ENCODE data around the gene SRBD1.

SRBD1 gene

GRCh38 chr2:45345331-45346234, 265.5 kb downstream of the SRBD1 start:
- no peak for DNase-seq

DNA sequence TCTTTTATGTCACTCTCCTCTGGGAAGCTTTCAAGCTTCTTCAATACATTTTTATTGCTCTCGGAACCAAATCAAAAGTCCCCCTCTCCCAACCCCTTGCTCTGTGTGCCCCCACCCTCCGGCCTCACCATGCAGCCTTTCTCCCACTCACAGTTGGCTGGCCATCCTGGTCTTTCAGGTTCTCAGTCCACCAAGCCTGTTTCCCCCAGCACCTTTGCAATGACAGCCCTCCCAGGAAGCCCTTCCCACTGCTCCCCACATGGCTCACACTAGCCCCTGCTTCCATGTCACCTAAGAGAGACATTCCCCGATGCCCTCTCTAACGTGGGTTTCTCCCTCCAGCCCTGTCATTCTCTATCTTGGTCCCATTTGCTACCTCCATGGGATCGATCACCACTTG, 266.6 kb downstream of the SRBD1 start:
- DNase-seq = no peak

GRCh38 chr2:45344071-45344470, 267.0 kb downstream of the SRBD1 start:
- DNase-seq = no peak

- DNase-seq = no peak
These were observed 267.6 kb downstream of the SRBD1 start for GRCh38 chr2:45343251-45344017.

- DNase-seq = no peak
These were observed 270.7 kb downstream of the SRBD1 start for GRCh38 chr2:45340318-45340717.

- DNase-seq = no peak
These were observed 271.8 kb downstream of the SRBD1 start for GRCh38 chr2:45339253-45339652.

Measured in hematopoietic multipotent progenitor cell treated with erythropoietin and hydrocortisone succinate and interleukin-3 and kit ligand, for 6 days (in vitro differentiated cells).